ENCODE results near the gene CRHBP.

GRCh38 chr5:76927961-76928360, 24.9 kb upstream of the CRHBP start:
- no peak for TF ChIP-seq EZH2 (IDR thresholded peaks at IDR 0.05; ENCODE audit: low read depth, unreplicated experiment)
- no peak for TF ChIP-seq POLR2AphosphoS5 (IDR thresholded peaks at IDR 0.05; ENCODE audit: low read depth)
- TF ChIP-seq, protein P1, sequence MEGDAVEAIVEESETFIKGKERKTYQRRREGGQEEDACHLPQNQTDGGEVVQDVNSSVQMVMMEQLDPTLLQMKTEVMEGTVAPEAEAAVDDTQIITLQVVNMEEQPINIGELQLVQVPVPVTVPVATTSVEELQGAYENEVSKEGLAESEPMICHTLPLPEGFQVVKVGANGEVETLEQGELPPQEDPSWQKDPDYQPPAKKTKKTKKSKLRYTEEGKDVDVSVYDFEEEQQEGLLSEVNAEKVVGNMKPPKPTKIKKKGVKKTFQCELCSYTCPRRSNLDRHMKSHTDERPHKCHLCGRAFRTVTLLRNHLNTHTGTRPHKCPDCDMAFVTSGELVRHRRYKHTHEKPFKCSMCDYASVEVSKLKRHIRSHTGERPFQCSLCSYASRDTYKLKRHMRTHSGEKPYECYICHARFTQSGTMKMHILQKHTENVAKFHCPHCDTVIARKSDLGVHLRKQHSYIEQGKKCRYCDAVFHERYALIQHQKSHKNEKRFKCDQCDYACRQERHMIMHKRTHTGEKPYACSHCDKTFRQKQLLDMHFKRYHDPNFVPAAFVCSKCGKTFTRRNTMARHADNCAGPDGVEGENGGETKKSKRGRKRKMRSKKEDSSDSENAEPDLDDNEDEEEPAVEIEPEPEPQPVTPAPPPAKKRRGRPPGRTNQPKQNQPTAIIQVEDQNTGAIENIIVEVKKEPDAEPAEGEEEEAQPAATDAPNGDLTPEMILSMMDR (conservative IDR thresholded peaks at IDR 0.05; ENCODE audit: low read depth in 2 of 2) = no peak
- no peak for TF ChIP-seq REST (IDR thresholded peaks at IDR 0.05; ENCODE audit: unreplicated experiment)
- no peak for TF ChIP-seq EZH2phosphoT487 (IDR thresholded peaks at IDR 0.05; ENCODE audit: unreplicated experiment)
- no peak for TF ChIP-seq ZNF114 (CRISPR knock-in tag; IDR thresholded peaks at IDR 0.05)
- TF ChIP-seq JUNB (IDR thresholded peaks at IDR 0.05; ENCODE audit: unreplicated experiment) = no peak
- no peak for TF ChIP-seq CREB1 (CRISPR knock-in tag; IDR thresholded peaks at IDR 0.05; ENCODE audit: low read depth)
- TF ChIP-seq STAT1 (IDR thresholded peaks at IDR 0.05; ENCODE audit: unreplicated experiment) = no peak
- TF ChIP-seq ETS1 (IDR thresholded peaks at IDR 0.05) = no peak
